SK-N-MC (cell line): Measurements from ENCODE around the gene EXOSC3.
"Not testable (repeated sequence)": the region's sequence is repeated elsewhere in the genome, so short reads cannot be mapped to it uniquely, and the experiment has no call there.

ENCODE experiments used
- DNase-seq: peaks from one replicate; pipeline ENCODE4 v3.0.0-alpha.2; 2011; ENCODE audit warnings: low read depth, low spot score
- H3K27ac ChIP-seq: fragments of 200-600 bp; sonication (generic); 2 replicates; pipeline ENCODE4 v1.5.1; 2016; ENCODE audit warnings: mixed run types
- H3K36me3 ChIP-seq: fragments of 200-600 bp; sonication (generic); 2 replicates; pipeline ENCODE4 v1.6.1; 2017; ENCODE audit warnings: antibody characterized with exemption, low read length, mixed read lengths; ENCODE audit not compliant: insufficient read depth
- H3K4me3 ChIP-seq: fragments of 200-600 bp; sonication (generic); 2 replicates; pipeline ENCODE4 v1.5.1; 2016
- H3K9ac ChIP-seq: fragments of 200-600 bp; sonication (generic); 2 replicates; pipeline ENCODE4 v1.8.0; 2017; ENCODE audit warnings: mixed run types, mixed read lengths; ENCODE audit not compliant: insufficient read length
- H3K9me3 ChIP-seq: fragments of 200-600 bp; sonication (generic); 2 replicates; pipeline ENCODE4 v1.6.1; 2017; ENCODE audit warnings: low read depth, mild to moderate bottlenecking, antibody characterized with exemption, low read length, moderate library complexity, mixed read lengths
- EZH2 ChIP-seq: fragments of 200-600 bp; sonication (generic); IDR thresholded peaks from one replicate; pipeline ENCODE4 v1.6.1; 2017; ENCODE audit warnings: antibody characterized with exemption
- FOXP2 ChIP-seq: optimal IDR thresholded peaks from 2 replicates; pipeline ENCODE3; 2011; ENCODE audit warnings: mild to moderate bottlenecking, moderate library complexity; ENCODE audit not compliant: insufficient read depth; ENCODE audit errors: extremely low read length, control extremely low read depth
- POLR2AphosphoS5 ChIP-seq: IDR thresholded peaks from 2 replicates; pipeline ENCODE4 v1.6.1; 2012; ENCODE audit warnings: mild to moderate bottlenecking, low read depth, low read length, borderline replicate concordance

EXOSC3 gene

GRCh38 chr9:37784616-37785483 is at the start of gene EXOSC3:
Gene EXOSC3, minus strand, starts transcription at chr9:37785064. Its CDS starts 20 bp downstream, at chr9:37785044.
- Histone ChIP-seq H3K9me3 (no peaks in the 10 kb centered on the region), H3K36me3 (peaks cover 37% of the 10 kb centered on the region), H3K27ac (0 out of 2 replicates have a peak within 1 kb of the TSS, but pooled peaks have one; percentile 50), H3K9ac (peak within 1 kb of the TSS; percentile 89), H3K4me3 (peak within 1 kb of the TSS; percentile 100)
- TF ChIP-seq POLR2AphosphoS5: peak; percentile 99
- TF ChIP-seq FOXP2: no peak
- TF ChIP-seq EZH2: no peak
- DNase-seq: peak; percentile 8

- no peak overlapping the region for H3K27ac ChIP-seq
- TF ChIP-seq FOXP2: no peak
- DNase-seq: no peak
- H3K9ac ChIP-seq: no peak overlapping the region
- H3K36me3 ChIP-seq: peaks cover 45% of the 10 kb centered on the region
- no peaks in the 10 kb centered on the region for H3K9me3 ChIP-seq
- no peak overlapping the region for H3K4me3 ChIP-seq
Measured at GRCh38 chr9:37827483-37828165, 42.8 kb upstream of the EXOSC3 start.

GRCh38 chr9:37825174-37825573 is 40.3 kb upstream of the EXOSC3 start:
- peaks cover 62% of the 10 kb centered on the region for H3K36me3 ChIP-seq
- H3K4me3 ChIP-seq, H3K27ac ChIP-seq, H3K9ac ChIP-seq, DNase-seq, H3K9me3 ChIP-seq: not testable (repeated sequence)

GRCh38 chr9:37820142-37820541 is 35.3 kb upstream of the EXOSC3 start:
- Histone ChIP-seq H3K9me3 (no peaks in the 10 kb centered on the region), H3K27ac (no peak overlapping the region), H3K4me3 (no peak overlapping the region), H3K36me3 (peaks cover 47% of the 10 kb centered on the region), H3K9ac (no peak overlapping the region)
- no peak for DNase-seq
- TF ChIP-seq EZH2 (no peak), POLR2AphosphoS5 (no peak), FOXP2 (no peak)

GRCh38 chr9:37818849-37819248 is 34.0 kb upstream of the EXOSC3 start:
- no peak for DNase-seq
- Histone ChIP-seq H3K9ac (no peak overlapping the region), H3K27ac (peak overlapping the region; percentile 16; the same call in 1 of the 2 replicates), H3K9me3 (no peaks in the 10 kb centered on the region), H3K36me3 (peaks cover 37% of the 10 kb centered on the region), H3K4me3 (no peak overlapping the region)
- TF ChIP-seq POLR2AphosphoS5 (no peak), FOXP2 (no peak), EZH2 (no peak)

- no peak for DNase-seq
- no peak overlapping the region for H3K9ac ChIP-seq
- TF ChIP-seq POLR2AphosphoS5: no peak
- peak overlapping the region; percentile 79 for H3K27ac ChIP-seq
- H3K36me3 ChIP-seq: peaks cover 27% of the 10 kb centered on the region
- H3K9me3 ChIP-seq: no peaks in the 10 kb centered on the region; the same call in 1 of the 2 replicates
- no peak overlapping the region for H3K4me3 ChIP-seq
Measured at GRCh38 chr9:37812773-37813379, 28.0 kb upstream of the EXOSC3 start.

GRCh38 chr9:37811906-37812476 is 27.1 kb upstream of the EXOSC3 start:
- TF ChIP-seq FOXP2 (no peak), EZH2 (no peak), POLR2AphosphoS5 (no peak)
- Histone ChIP-seq H3K4me3 (no peak overlapping the region), H3K9ac (no peak overlapping the region), H3K9me3 (no peaks in the 10 kb centered on the region; the same call in 1 of the 2 replicates), H3K27ac (peak overlapping the region; percentile 79), H3K36me3 (peaks cover 30% of the 10 kb centered on the region)
- DNase-seq: no peak

GRCh38 chr9:37809676-37810075 is 24.8 kb upstream of the EXOSC3 start:
- not testable (repeated sequence) for H3K9ac ChIP-seq, H3K9me3 ChIP-seq, DNase-seq, H3K4me3 ChIP-seq, H3K27ac ChIP-seq
- peaks cover 30% of the 10 kb centered on the region for H3K36me3 ChIP-seq

GRCh38 chr9:37806271-37806670 is 21.4 kb upstream of the EXOSC3 start:
- no peak for TF ChIP-seq FOXP2
- TF ChIP-seq EZH2: no peak
- TF ChIP-seq POLR2AphosphoS5: no peak
- no peak overlapping the region for H3K4me3 ChIP-seq

More at GRCh38 chr9:37806271-37806670, 21.4 kb upstream of the EXOSC3 start:
- DNase-seq: no peak
- Histone ChIP-seq H3K27ac (no peak overlapping the region), H3K9ac (no peak overlapping the region), H3K9me3 (no peaks in the 10 kb centered on the region), H3K36me3 (peaks cover 29% of the 10 kb centered on the region)
